Neural cell (in vitro differentiated cells): ENCODE results near the gene PON3. TPM values are rescaled to one million over a fixed set of nuclear protein-coding genes. Genes with fewer than 3 reads are reported as not detected.

ENCODE experiments used
- H2AFZ ChIP-seq: fragments of 200-600, 300-800 bp; sonication (generic), shearing (Covaris generic); 2 replicates; pipeline ENCODE4 v1.6.0; 2014; ENCODE audit warnings: low read depth, mild to moderate bottlenecking, antibody characterized with exemption, low read length, moderate library complexity
- H3F3A ChIP-seq: fragments of 200-600 bp; shearing (Covaris generic); 2 replicates; pipeline ENCODE4 v1.6.1; 2016; ENCODE audit warnings: mild to moderate bottlenecking, moderate library complexity, mixed read lengths, antibody characterized with exemption, low read length; ENCODE audit not compliant: insufficient read depth, poor library complexity, severe bottlenecking
- H3K27ac ChIP-seq: fragments of 200-600, 300-800 bp; sonication (generic), shearing (Covaris generic); 2 replicates; pipeline ENCODE4 v1.5.1; 2014; ENCODE audit warnings: mild to moderate bottlenecking, low read length, moderate library complexity
- H3K27me3 ChIP-seq: fragments of 300-800, 200-600 bp; sonication (generic), shearing (Covaris generic); 2 replicates; pipeline ENCODE4 v1.6.0; 2014; ENCODE audit warnings: mild to moderate bottlenecking, low read depth, low read length, moderate library complexity; ENCODE audit not compliant: insufficient read depth
- H3K36me3 ChIP-seq: fragments of 300-800, 200-600 bp; sonication (generic), shearing (Covaris generic); 2 replicates; pipeline ENCODE4 v1.5.1; 2014; ENCODE audit warnings: mild to moderate bottlenecking, antibody characterized with exemption, low read length, moderate library complexity; ENCODE audit not compliant: insufficient read depth
- H3K4me2 ChIP-seq: fragments of 300-800, 200-600 bp; sonication (generic), shearing (Covaris generic); 2 replicates; pipeline ENCODE4 v1.6.0; 2014; ENCODE audit warnings: mild to moderate bottlenecking, low read length
- H3K4me3 ChIP-seq: fragments of 300-800, 200-600 bp; sonication (generic), shearing (Covaris generic); 2 replicates; pipeline ENCODE4 v1.5.1; 2014; ENCODE audit warnings: mild to moderate bottlenecking, low read length, moderate library complexity
- H3K79me2 ChIP-seq: fragments of 200-600 bp; shearing (Covaris generic); replicated peaks from 2 replicates; pipeline ENCODE4 v1.6.0; 2014; ENCODE audit warnings: mild to moderate bottlenecking, low read length, moderate library complexity; ENCODE audit not compliant: insufficient read depth
- H3K9ac ChIP-seq: fragments of 300-800, 200-600 bp; sonication (generic), shearing (Covaris generic); 2 replicates; pipeline ENCODE4 v1.6.1; 2016; ENCODE audit warnings: mild to moderate bottlenecking, low read length, mixed read lengths
- H3K9me2 ChIP-seq: fragments of 200-600 bp; shearing (Covaris generic); 2 replicates; pipeline ENCODE4 v1.6.1; 2016; ENCODE audit warnings: mild to moderate bottlenecking, low read length, mixed read lengths; ENCODE audit not compliant: insufficient read depth
- H3K9me3 ChIP-seq: fragments of 200-600, 300-800 bp; sonication (generic), shearing (Covaris generic); 2 replicates; pipeline ENCODE4 v1.6.1; 2016; ENCODE audit warnings: mild to moderate bottlenecking, mixed run types, low read length, moderate library complexity, mixed read lengths
- H4K20me1 ChIP-seq: fragments of 200-600 bp; shearing (Covaris generic); 2 replicates; pipeline ENCODE4 v1.6.1; 2016; ENCODE audit warnings: mild to moderate bottlenecking, mixed run types; ENCODE audit not compliant: insufficient read depth
- EP300 ChIP-seq: fragments of 450-650 bp; conservative IDR thresholded peaks from 2 replicates; pipeline ENCODE4 v1.6.1; 2014; ENCODE audit warnings: antibody characterized with exemption, mild to moderate bottlenecking, moderate library complexity; ENCODE audit not compliant: poor library complexity, severe bottlenecking
- EZH2 ChIP-seq: fragments of 200-600, 300-800 bp; shearing (Covaris generic), sonication (generic); IDR thresholded peaks from 2 replicates; pipeline ENCODE4 v1.6.1; 2014; ENCODE audit warnings: antibody characterized with exemption, low read length, borderline replicate concordance, mild to moderate bottlenecking; ENCODE audit not compliant: insufficient read depth, poor library complexity, severe bottlenecking
- MXI1 ChIP-seq: fragments of 450-650 bp; conservative IDR thresholded peaks from 2 replicates; pipeline ENCODE4 v1.6.1; 2014; ENCODE audit warnings: antibody characterized with exemption, mild to moderate bottlenecking; ENCODE audit not compliant: poor library complexity, severe bottlenecking
- POLR2AphosphoS5 ChIP-seq: IDR thresholded peaks from 2 replicates; pipeline ENCODE4 v1.6.1; 2012
- RAD21 ChIP-seq: fragments of 450-650 bp; conservative IDR thresholded peaks from 2 replicates; pipeline ENCODE4 v1.6.1; 2014; ENCODE audit warnings: antibody characterized with exemption, mild to moderate bottlenecking, moderate library complexity
- REST ChIP-seq: IDR thresholded peaks from 2 replicates; pipeline ENCODE4 v1.6.1; 2012; ENCODE audit warnings: borderline replicate concordance
- SMC3 ChIP-seq: fragments of 450-650 bp; conservative IDR thresholded peaks from 2 replicates; pipeline ENCODE4 v1.6.1; 2014; ENCODE audit warnings: antibody characterized with exemption, mild to moderate bottlenecking, moderate library complexity; ENCODE audit not compliant: poor library complexity
- TAF1 ChIP-seq: IDR thresholded peaks from 2 replicates; pipeline ENCODE4 v1.6.1; 2012; ENCODE audit warnings: low read depth
- polyA plus RNA-seq: library from polyadenylated mRNA; depleted of rRNA; stranded (reverse); fragments of >200 nt; gene quantifications from 2 replicates; pipeline ENCODE4 v1.2.3, GENCODE V29; 2014
- TF ChIP-seq, protein P1 (sequence below): fragments of 450-650 bp; IDR thresholded peaks from 2 replicates; pipeline ENCODE4 v1.5.1; 2014; ENCODE audit warnings: antibody characterized with exemption, mild to moderate bottlenecking, moderate library complexity; ENCODE audit not compliant: poor library complexity, severe bottlenecking

Gene PON3
- polyA plus RNA-seq, 1 donor from 2014 or later, result not detected

- H3K27me3 ChIP-seq, result no peaks in the 10 kb centered on the region
- peak overlapping the region; percentile 33 for H3K9ac ChIP-seq
- no peaks in the 10 kb centered on the region for H4K20me1 ChIP-seq
- no peaks in the 10 kb centered on the region for H3K9me3 ChIP-seq
- H3K27ac ChIP-seq, result peak overlapping the region; percentile 86
- H3K4me2 ChIP-seq, result no peak overlapping the region
- no peak overlapping the region for H3K4me3 ChIP-seq
- no peaks in the 10 kb centered on the region for H3K79me2 ChIP-seq
- H2AFZ ChIP-seq, result no peak overlapping the region
- H3F3A ChIP-seq, result no peaks in the 10 kb centered on the region
- H3K36me3 ChIP-seq, result no peaks in the 10 kb centered on the region
- no peaks in the 10 kb centered on the region for H3K9me2 ChIP-seq
- no peak for TF ChIP-seq EP300
- no peak for TF ChIP-seq REST
- TF ChIP-seq EZH2, result no peak
- no peak for TF ChIP-seq TAF1
Observed at GRCh38 chr7:95320651-95321050, 75.5 kb downstream of the PON3 start.

- Histone ChIP-seq H2AFZ (no peak overlapping the region), H3K4me3 (no peak overlapping the region), H3K9ac (no peak overlapping the region), H3F3A (no peaks in the 10 kb centered on the region), H3K27me3 (no peaks in the 10 kb centered on the region), H3K9me2 (no peaks in the 10 kb centered on the region), H4K20me1 (no peaks in the 10 kb centered on the region), H3K9me3 (no peaks in the 10 kb centered on the region), H3K4me2 (no peak overlapping the region), H3K36me3 (no peaks in the 10 kb centered on the region), H3K27ac (no peak overlapping the region), H3K79me2 (no peaks in the 10 kb centered on the region)
- TF ChIP-seq TAF1, result no peak
- TF ChIP-seq MXI1, result no peak
- no peak for TF ChIP-seq SMC3
- TF ChIP-seq EP300, result no peak
- TF ChIP-seq POLR2AphosphoS5, result no peak
- TF ChIP-seq, protein P1, sequence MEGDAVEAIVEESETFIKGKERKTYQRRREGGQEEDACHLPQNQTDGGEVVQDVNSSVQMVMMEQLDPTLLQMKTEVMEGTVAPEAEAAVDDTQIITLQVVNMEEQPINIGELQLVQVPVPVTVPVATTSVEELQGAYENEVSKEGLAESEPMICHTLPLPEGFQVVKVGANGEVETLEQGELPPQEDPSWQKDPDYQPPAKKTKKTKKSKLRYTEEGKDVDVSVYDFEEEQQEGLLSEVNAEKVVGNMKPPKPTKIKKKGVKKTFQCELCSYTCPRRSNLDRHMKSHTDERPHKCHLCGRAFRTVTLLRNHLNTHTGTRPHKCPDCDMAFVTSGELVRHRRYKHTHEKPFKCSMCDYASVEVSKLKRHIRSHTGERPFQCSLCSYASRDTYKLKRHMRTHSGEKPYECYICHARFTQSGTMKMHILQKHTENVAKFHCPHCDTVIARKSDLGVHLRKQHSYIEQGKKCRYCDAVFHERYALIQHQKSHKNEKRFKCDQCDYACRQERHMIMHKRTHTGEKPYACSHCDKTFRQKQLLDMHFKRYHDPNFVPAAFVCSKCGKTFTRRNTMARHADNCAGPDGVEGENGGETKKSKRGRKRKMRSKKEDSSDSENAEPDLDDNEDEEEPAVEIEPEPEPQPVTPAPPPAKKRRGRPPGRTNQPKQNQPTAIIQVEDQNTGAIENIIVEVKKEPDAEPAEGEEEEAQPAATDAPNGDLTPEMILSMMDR, result no peak
- TF ChIP-seq EZH2, result no peak
- TF ChIP-seq REST, result no peak
- TF ChIP-seq RAD21, result no peak
Observed at GRCh38 chr7:95319570-95319969, 76.6 kb downstream of the PON3 start.
